ENCODE data around the gene IKBKE.

- peak; percentile 10 to 40 for TF ChIP-seq POLR2AphosphoS5 (IDR thresholded peaks at IDR 0.05)
- TF ChIP-seq CTCF (IDR thresholded peaks at IDR 0.05): peak in 4 of 6 experiments; percentile 37 to 50 (median 44)
- peak in 1 of 4 donors; percentile 62 for TF ChIP-seq POLR2A (IDR thresholded peaks at IDR 0.05)
These were observed at the start of gene IKBKE for GRCh38 chr1:206469933-206470691.
